Panc1 (cell line): ENCODE data around the gene ATP11B.

Experiments
- CTCF ChIP-seq: fragments of 450-650 bp; IDR thresholded peaks from 2 replicates; pipeline ENCODE4 v1.5.1; 2017; ENCODE audit warnings: mild to moderate bottlenecking
- POLR2AphosphoS5 ChIP-seq: IDR thresholded peaks from 2 replicates; pipeline ENCODE4 v1.6.1; 2012; ENCODE audit warnings: mild to moderate bottlenecking, low read depth, low read length, moderate library complexity
- REST ChIP-seq, 2 experiments: IDR thresholded peaks; 2 replicates each; pipeline ENCODE4 v1.6.1; 2011 to 2012; ENCODE audit warnings: low read depth in 2 of 2, control low read depth in 1 of 2, low read length in 1 of 2, mild to moderate bottlenecking in 1 of 2, moderate library complexity in 1 of 2; ENCODE audit not compliant: insufficient read depth in 1 of 2
- SIN3A ChIP-seq: IDR thresholded peaks from 2 replicates; pipeline ENCODE4 v1.6.1; 2012; ENCODE audit warnings: low read depth, mild to moderate bottlenecking, low read length, moderate library complexity, borderline replicate concordance; ENCODE audit not compliant: insufficient read depth
- TCF7L2 ChIP-seq: IDR thresholded peaks from 2 replicates; pipeline ENCODE4 v1.6.1; 2011; ENCODE audit warnings: mild to moderate bottlenecking, low read depth, low read length, inconsistent platforms

- TF ChIP-seq REST (IDR thresholded peaks at IDR 0.05; ENCODE audit: insufficient read depth in 1 of 2, low read depth in 2 of 2, low read length in 1 of 2), result no peak
- no peak for TF ChIP-seq CTCF
- TF ChIP-seq POLR2AphosphoS5, result no peak
- TF ChIP-seq TCF7L2, result no peak
- no peak for TF ChIP-seq SIN3A
Observed at GRCh38 chr3:182892226-182892625, 98.9 kb downstream of the ATP11B start.
